ENCODE results near the gene CDT1.
"Not testable (repeated sequence)": the region's sequence is repeated elsewhere in the genome, so short reads cannot be mapped to it uniquely, and the experiment has no call there.

- TF ChIP-seq, protein P1, sequence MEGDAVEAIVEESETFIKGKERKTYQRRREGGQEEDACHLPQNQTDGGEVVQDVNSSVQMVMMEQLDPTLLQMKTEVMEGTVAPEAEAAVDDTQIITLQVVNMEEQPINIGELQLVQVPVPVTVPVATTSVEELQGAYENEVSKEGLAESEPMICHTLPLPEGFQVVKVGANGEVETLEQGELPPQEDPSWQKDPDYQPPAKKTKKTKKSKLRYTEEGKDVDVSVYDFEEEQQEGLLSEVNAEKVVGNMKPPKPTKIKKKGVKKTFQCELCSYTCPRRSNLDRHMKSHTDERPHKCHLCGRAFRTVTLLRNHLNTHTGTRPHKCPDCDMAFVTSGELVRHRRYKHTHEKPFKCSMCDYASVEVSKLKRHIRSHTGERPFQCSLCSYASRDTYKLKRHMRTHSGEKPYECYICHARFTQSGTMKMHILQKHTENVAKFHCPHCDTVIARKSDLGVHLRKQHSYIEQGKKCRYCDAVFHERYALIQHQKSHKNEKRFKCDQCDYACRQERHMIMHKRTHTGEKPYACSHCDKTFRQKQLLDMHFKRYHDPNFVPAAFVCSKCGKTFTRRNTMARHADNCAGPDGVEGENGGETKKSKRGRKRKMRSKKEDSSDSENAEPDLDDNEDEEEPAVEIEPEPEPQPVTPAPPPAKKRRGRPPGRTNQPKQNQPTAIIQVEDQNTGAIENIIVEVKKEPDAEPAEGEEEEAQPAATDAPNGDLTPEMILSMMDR (IDR thresholded peaks at IDR 0.05) = not testable (repeated sequence)
- not testable (repeated sequence) for TF ChIP-seq SP1 (CRISPR knock-in tag; conservative IDR thresholded peaks at IDR 0.05); CREB1 (CRISPR knock-in tag; IDR thresholded peaks at IDR 0.05); GRHL2 (CRISPR knock-in tag; IDR thresholded peaks at IDR 0.05; ENCODE audit: insufficient replicate concordance, severe bottlenecking); NR3C1 (CRISPR knock-in tag; conservative IDR thresholded peaks at IDR 0.05; ENCODE audit: low read depth); ATF1 (CRISPR knock-in tag; IDR thresholded peaks at IDR 0.05); ZBTB21 (CRISPR knock-in tag; IDR thresholded peaks at IDR 0.05; ENCODE audit: borderline replicate concordance); ZNF396 (CRISPR knock-in tag; IDR thresholded peaks at IDR 0.05; ENCODE audit: borderline replicate concordance); HMGXB4 (CRISPR knock-in tag; IDR thresholded peaks at IDR 0.05)
- TF ChIP-seq, protein P2, sequence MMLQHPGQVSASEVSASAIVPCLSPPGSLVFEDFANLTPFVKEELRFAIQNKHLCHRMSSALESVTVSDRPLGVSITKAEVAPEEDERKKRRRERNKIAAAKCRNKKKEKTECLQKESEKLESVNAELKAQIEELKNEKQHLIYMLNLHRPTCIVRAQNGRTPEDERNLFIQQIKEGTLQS (CRISPR knock-in tag; conservative IDR thresholded peaks at IDR 0.05) = not testable (repeated sequence)
These were observed 31.8 kb upstream of the CDT1 start for GRCh38 chr16:88771781-88772180.

Data from WTC11 (cell line).